Skeletal muscle satellite cell (primary cell): ENCODE measurements around the gene KCTD16.

Experiments
- H3K27me3 ChIP-seq: 2 replicates; pipeline ENCODE4 v1.7.0; 2013; ENCODE audit warnings: low read length; ENCODE audit not compliant: control insufficient read depth, insufficient read depth
- H3K36me3 ChIP-seq: 2 replicates; pipeline ENCODE4 v1.7.0; 2013; ENCODE audit warnings: mild to moderate bottlenecking, control low read depth, low read length; ENCODE audit not compliant: insufficient read depth
- H3K4me1 ChIP-seq: 2 replicates; pipeline ENCODE4 v1.7.0; 2013; ENCODE audit warnings: low read length; ENCODE audit not compliant: control insufficient read depth, insufficient read depth
- H3K4me2 ChIP-seq: 2 replicates; pipeline ENCODE4 v1.7.0; 2013; ENCODE audit warnings: mild to moderate bottlenecking, low read length
- H3K4me3 ChIP-seq: 2 replicates; pipeline ENCODE4 v1.7.0; 2013; ENCODE audit warnings: low read length
- H3K9ac ChIP-seq: 2 replicates; pipeline ENCODE4 v1.7.0; 2013; ENCODE audit warnings: mild to moderate bottlenecking, low read depth, low read length, moderate library complexity
- H3K9me3 ChIP-seq: replicated peaks from 2 replicates; pipeline ENCODE4 v1.7.0; 2013; ENCODE audit warnings: mild to moderate bottlenecking, control low read depth, low read length

KCTD16 gene

DNA sequence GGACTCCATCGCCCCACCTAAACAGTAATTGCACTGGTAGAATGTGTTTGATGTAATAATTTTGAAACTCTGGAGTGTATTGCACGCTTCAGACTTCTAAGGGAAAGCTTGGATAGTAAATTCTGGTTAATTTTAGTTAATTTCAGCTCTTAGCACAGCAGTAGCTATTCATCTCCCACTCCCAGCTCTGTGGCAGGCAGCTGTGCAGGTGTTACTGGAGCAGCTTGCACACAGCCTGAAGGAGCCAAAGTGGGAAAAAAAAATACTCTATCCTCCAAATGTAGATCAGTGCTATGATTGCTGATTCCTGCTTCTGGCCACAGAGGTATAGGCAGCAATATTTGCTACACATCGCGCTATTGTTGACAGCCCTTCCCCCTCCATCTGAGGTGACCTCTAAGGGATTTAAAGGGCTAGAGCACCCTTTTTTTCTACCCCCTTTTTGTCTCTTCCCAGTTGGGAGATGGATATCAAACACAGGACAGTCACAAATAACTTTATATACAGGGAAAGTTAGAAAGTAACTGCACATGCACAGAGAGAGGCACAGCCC, 97.4 kb downstream of the KCTD16 start:
- H3K4me2 ChIP-seq: no peak overlapping the region
- H3K9ac ChIP-seq: no peak overlapping the region
- H3K9me3 ChIP-seq: no peaks in the 10 kb centered on the region

GRCh38 chr5:144273232-144274027, 102.8 kb downstream of the KCTD16 start:
- no peak overlapping the region for H3K4me2 ChIP-seq
- H3K36me3 ChIP-seq: no peaks in the 10 kb centered on the region
- no peak overlapping the region for H3K4me3 ChIP-seq
- H3K4me1 ChIP-seq: no peaks in the 10 kb centered on the region
- no peaks in the 10 kb centered on the region for H3K27me3 ChIP-seq
- H3K9me3 ChIP-seq: no peaks in the 10 kb centered on the region
- no peak overlapping the region for H3K9ac ChIP-seq

More for the DNA sequence above, 97.4 kb downstream of the KCTD16 start:
- no peak overlapping the region for H3K4me3 ChIP-seq
- H3K27me3 ChIP-seq: no peaks in the 10 kb centered on the region
- no peaks in the 10 kb centered on the region for H3K36me3 ChIP-seq
- no peaks in the 10 kb centered on the region for H3K4me1 ChIP-seq

DNA sequence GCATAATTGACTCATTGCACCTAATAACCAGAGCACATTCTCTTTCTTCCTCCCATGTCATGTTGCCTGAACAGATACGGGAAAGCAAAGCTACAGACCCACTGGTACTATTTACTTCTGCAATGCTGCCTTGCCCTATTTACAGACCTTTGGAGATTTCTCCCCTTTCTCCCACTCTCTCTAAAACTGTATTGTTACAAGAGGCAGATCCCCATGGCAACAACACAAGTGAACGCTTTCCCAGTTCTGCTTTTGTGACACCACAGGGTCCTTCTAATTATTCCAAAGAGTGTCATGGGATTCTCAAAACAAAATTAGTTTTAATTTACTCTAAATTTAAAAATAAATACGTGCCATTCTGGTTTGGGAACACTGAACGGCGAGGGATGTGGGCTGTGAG, 104.7 kb downstream of the KCTD16 start:
- no peak overlapping the region for H3K4me3 ChIP-seq
- no peaks in the 10 kb centered on the region for H3K4me1 ChIP-seq
- H3K4me2 ChIP-seq: no peak overlapping the region
- no peak overlapping the region for H3K9ac ChIP-seq
- H3K36me3 ChIP-seq: no peaks in the 10 kb centered on the region
- H3K9me3 ChIP-seq: no peaks in the 10 kb centered on the region
- no peaks in the 10 kb centered on the region for H3K27me3 ChIP-seq

- H3K36me3 ChIP-seq: no peaks in the 10 kb centered on the region
These were observed 105.6 kb downstream of the KCTD16 start for GRCh38 chr5:144276034-144276822.

DNA sequence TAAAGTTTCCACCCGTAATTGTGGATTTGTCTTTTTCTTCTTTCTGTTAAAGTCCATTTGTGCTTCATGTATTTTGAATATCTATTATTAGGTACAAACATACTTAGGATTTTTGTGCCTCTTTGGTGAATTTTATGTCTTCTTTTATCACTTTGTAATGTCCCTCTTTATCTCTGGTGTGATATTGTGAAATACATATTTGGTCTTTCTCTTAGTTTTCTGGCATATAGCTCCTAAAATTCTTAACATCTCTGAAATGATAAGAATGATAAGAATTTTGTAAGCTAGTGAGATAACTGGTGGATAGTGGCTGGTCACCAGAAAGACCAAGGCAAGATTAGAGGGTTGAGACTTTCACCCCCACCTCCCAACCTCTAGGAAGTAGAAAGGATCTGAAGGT, 111.1 kb downstream of the KCTD16 start:
- Histone ChIP-seq H3K4me3 (no peak overlapping the region), H3K27me3 (no peaks in the 10 kb centered on the region), H3K4me2 (no peak overlapping the region), H3K4me1 (no peaks in the 10 kb centered on the region), H3K36me3 (no peaks in the 10 kb centered on the region), H3K9me3 (no peaks in the 10 kb centered on the region), H3K9ac (no peak overlapping the region)

More at GRCh38 chr5:144276034-144276822, 105.6 kb downstream of the KCTD16 start:
- no peak overlapping the region for H3K4me3 ChIP-seq
- no peaks in the 10 kb centered on the region for H3K4me1 ChIP-seq
- no peaks in the 10 kb centered on the region for H3K27me3 ChIP-seq
- H3K9me3 ChIP-seq: no peaks in the 10 kb centered on the region
- H3K9ac ChIP-seq: no peak overlapping the region
- H3K4me2 ChIP-seq: no peak overlapping the region

DNA sequence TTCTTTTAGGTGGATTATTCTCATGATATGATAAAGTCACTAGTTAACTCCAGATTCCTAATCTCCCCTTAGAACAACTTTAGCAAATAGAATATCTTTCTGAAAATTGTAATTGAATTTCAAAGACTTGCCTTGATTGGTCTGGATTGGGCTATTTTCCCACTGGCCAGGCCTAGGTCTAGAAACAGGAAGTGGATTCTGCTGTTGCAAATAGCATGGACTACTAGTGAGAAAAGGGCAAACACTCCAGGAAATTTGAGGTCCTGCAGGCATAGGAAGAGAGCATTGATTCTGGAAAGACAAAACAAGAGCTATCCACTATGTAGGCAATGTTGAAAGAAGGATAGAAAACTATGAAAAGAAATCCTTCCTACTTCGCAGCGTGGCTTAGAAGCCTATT, 113.4 kb downstream of the KCTD16 start:
- no peaks in the 10 kb centered on the region for H3K4me1 ChIP-seq
- H3K27me3 ChIP-seq: no peaks in the 10 kb centered on the region
- no peaks in the 10 kb centered on the region for H3K9me3 ChIP-seq
- no peak overlapping the region for H3K4me3 ChIP-seq
- H3K4me2 ChIP-seq: no peak overlapping the region
- no peak overlapping the region for H3K9ac ChIP-seq
- H3K36me3 ChIP-seq: no peaks in the 10 kb centered on the region

DNA sequence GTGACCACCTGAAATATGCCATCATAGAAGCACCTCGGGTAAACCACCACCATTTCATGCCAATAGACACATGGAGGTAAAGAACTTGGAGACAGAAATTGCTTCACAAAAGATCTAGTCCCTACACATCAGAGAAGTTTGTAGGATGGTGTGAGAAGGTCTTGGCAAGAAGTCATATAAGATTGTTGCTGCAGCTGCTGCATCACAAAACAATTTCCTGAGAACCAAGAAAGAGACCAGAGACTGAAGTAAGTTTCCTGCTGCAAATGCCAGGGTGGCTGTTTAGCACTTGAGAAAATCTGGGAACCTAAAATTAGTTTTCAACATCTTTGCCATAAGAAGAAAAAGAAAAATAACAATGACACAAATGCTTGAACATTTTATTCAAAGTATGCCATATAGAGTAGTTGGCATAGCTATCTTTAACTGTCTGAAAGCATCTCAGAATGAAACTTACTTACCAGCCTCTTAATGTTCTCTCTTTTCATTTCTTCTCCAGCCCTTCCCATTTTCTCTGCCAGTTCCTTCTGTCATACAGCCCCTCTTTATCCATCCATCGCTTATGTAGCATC, 114.3 kb downstream of the KCTD16 start:
- no peak overlapping the region for H3K9ac ChIP-seq
- H3K27me3 ChIP-seq: no peaks in the 10 kb centered on the region
- H3K4me3 ChIP-seq: no peak overlapping the region
- no peaks in the 10 kb centered on the region for H3K4me1 ChIP-seq
- H3K36me3 ChIP-seq: no peaks in the 10 kb centered on the region
- no peaks in the 10 kb centered on the region for H3K9me3 ChIP-seq
- no peak overlapping the region for H3K4me2 ChIP-seq

- Histone ChIP-seq H3K36me3 (no peaks in the 10 kb centered on the region), H3K4me1 (no peaks in the 10 kb centered on the region), H3K9ac (no peak overlapping the region), H3K4me3 (no peak overlapping the region), H3K4me2 (no peak overlapping the region), H3K9me3 (no peaks in the 10 kb centered on the region), H3K27me3 (no peaks in the 10 kb centered on the region)
These were observed 118.6 kb downstream of the KCTD16 start for GRCh38 chr5:144289277-144289676.

DNA sequence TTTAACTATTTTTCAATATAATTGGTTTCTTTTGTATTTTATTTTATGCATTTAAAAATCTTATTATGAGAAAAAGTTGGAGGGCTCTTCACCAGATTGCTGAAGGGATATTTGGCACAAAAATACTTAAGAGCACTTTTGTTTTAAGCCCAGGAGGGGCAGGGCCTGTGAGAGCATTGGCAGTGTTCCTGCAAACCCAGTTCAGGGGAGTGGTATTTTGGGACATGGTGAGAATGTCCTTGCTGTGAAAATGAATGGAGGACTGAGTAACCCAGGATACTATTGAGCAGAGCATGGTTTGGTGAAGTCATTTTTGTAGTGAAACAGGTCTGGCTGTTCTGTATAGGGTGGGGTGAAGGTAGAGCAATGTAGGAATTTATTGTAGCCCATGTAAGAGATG, 121.4 kb downstream of the KCTD16 start:
- no peaks in the 10 kb centered on the region for H3K27me3 ChIP-seq
- H3K4me1 ChIP-seq: no peaks in the 10 kb centered on the region
- H3K9ac ChIP-seq: no peak overlapping the region
- H3K36me3 ChIP-seq: no peaks in the 10 kb centered on the region
- H3K9me3 ChIP-seq: no peaks in the 10 kb centered on the region
- H3K4me3 ChIP-seq: no peak overlapping the region
- H3K4me2 ChIP-seq: no peak overlapping the region

DNA sequence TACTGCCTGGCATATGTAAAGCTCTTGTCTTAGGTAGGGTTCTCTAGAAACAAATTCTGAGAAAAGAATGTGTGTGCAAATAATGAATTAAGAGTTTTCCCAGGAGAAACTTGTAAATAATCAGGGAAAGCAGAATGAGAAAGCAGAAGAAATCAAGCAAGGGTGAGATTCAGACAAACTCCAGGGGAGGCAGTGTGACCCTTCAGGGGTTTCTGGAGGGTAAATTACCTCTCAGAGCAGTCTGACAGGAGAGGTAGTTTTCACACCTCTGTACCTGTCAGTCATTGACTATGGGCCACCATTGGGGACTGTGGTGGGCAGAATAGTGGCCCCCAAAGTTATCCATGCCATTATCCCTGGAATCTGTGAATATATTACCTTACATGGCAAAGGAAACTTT, 124.6 kb downstream of the KCTD16 start:
- H3K9me3 ChIP-seq: no peaks in the 10 kb centered on the region
- H3K36me3 ChIP-seq: no peaks in the 10 kb centered on the region
- H3K4me2 ChIP-seq: no peak overlapping the region
- no peak overlapping the region for H3K4me3 ChIP-seq
- no peaks in the 10 kb centered on the region for H3K4me1 ChIP-seq
- H3K27me3 ChIP-seq: no peaks in the 10 kb centered on the region
- no peak overlapping the region for H3K9ac ChIP-seq

- Histone ChIP-seq H3K36me3 (no peaks in the 10 kb centered on the region), H3K4me3 (no peak overlapping the region), H3K4me2 (no peak overlapping the region), H3K9ac (no peak overlapping the region), H3K9me3 (no peaks in the 10 kb centered on the region), H3K27me3 (no peaks in the 10 kb centered on the region), H3K4me1 (no peaks in the 10 kb centered on the region)
These were observed 126.4 kb downstream of the KCTD16 start for GRCh38 chr5:144297081-144297480.
